ENCODE data around the gene ALPK3.

Gene ALPK3

DNA sequence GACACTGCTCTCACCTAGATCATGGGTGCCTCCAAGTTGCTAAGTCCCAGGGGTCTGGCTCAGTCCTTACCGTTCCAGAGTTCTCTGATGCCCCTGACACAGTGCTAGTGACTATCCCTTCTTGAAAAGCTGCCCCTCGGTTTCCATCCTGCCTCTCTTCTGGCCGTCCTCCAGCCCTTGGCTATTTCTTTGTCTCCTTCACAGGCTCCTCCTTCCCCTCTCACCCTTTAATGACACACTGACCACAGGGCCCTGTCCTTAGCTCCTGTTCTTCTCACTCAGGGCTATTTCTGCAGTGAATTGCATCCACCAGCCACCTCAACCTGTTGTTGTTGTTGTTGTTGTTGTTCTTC lies 98.4 kb downstream of the ALPK3 start:
- DNase-seq (ENCODE audit: low read depth in 2 of 2, low spot score in 1 of 2), result no peak

DNA sequence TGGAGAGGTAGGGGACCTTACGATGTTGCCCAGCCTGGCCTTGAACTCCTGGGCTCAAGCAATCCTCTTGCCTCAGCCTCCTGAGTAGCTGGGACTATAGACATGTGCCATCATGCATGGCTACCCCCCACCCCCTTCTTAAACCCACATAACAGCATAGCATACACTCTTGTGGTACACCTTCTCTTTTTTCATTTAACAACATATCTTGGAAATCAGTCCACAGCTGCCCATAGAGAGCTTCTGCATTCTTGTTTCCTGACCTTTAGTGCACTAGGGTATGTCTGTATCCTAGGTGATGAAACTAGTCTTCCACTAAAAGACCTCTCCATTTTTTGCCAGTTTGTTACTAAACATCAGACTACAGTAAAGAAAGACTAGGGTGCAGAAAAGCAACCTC lies 100.3 kb downstream of the ALPK3 start:
- DNase-seq (ENCODE audit: low read depth in 2 of 2, low spot score in 1 of 2), result no peak

DNA sequence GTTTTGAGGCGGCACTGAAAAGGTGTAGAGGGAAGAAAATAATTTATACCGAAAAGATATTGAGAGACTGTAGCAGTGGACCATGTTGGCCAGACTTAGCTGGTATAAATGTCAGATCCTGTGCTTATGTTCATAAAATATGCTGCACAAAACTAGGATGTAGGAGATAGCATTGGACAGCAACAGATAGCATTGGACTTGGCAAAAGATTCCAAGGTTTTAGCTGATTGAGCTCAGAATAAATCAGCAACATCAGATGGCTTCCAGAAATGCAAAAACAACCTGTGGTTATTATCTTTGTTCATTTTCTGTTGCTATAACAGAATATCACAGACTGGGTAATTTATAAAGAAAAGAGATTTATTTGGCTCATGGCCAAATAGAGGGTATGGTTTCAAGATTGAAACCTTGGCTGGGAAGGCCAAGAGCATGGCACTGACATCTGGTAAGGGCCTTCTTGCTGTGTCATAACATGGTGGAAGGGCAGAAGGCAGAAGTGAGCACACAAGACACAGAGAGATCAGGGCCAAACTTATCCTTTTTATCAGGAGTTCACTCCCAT lies 102.0 kb downstream of the ALPK3 start:
- DNase-seq (ENCODE audit: low read depth in 2 of 2, low spot score in 1 of 2), result no peak

DNA sequence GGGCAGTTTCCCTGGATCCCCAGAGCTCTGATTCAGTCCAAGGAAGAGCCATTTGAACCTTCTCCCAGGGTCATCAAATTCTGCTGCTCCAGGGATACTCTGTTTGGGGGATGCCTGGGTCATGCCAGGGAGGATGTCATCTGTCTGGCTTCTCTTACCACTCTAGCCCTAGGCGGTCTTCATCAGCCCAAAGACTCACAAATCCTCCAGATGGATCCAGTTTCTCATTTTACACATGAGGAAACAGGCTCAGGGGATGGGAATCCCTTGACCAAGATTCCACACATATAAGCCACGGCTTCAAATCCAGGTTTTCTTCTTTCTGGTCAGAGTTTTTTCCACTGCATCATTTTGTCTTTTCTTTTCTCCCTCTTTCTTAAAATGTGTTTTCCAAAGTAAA lies 104.0 kb downstream of the ALPK3 start:
- DNase-seq (ENCODE audit: low read depth in 2 of 2, low spot score in 1 of 2), result no peak

DNA sequence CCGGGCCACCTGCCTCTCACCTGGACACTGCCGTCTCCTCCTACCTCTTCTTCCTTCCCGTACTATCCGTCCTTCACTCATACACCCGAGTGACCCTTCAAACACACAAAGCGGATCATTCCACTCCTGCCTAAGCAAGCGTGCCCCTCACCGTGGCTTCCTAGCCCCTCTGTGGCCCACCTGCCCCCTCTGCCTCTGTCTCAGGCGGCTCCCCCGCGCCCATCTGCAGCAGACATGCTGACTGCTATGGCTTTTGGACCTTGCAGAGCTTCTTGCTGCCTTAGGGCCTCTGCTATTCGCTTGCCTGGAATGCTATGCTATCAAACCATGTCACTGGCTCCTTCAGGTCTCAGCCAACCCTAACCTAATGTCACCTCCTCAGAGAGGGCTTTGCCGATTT lies 105.4 kb downstream of the ALPK3 start:
- DNase-seq (ENCODE audit: low read depth in 2 of 2, low spot score in 1 of 2), result no peak
